RWPE1 (cell line): Measurements from ENCODE around the gene STK39.

Experiments used
- CTCF ChIA-PET: fragments of 350-600 bp; sonication (Branson Sonifier 250); formaldehyde crosslinking; extraction: SDS; loops from one replicate; lab custom pipeline; 2021; lab: Yijun Ruan, JAX
- POLR2A ChIA-PET: fragments of 400-600 bp; formaldehyde crosslinking; extraction: SDS; loops from one replicate; lab custom pipeline; 2020; ENCODE audit warnings: antibody characterized with exemption; ENCODE audit not compliant: low non-redundant PET; lab: Yijun Ruan, JAX
- DNase-seq: peaks from one replicate; pipeline ENCODE4 v3.0.0; 2012; ENCODE audit warnings: low spot score
- H3K27ac ChIP-seq: fragments of 450-650 bp; 2 replicates; pipeline ENCODE4 v1.5.1; 2017
- TF ChIP-seq, protein P1 (sequence below): fragments of 450-650 bp; conservative IDR thresholded peaks from 2 replicates; pipeline ENCODE4 v1.5.1; 2017; ENCODE audit warnings: low read depth, mild to moderate bottlenecking

STK39 gene

DNA sequence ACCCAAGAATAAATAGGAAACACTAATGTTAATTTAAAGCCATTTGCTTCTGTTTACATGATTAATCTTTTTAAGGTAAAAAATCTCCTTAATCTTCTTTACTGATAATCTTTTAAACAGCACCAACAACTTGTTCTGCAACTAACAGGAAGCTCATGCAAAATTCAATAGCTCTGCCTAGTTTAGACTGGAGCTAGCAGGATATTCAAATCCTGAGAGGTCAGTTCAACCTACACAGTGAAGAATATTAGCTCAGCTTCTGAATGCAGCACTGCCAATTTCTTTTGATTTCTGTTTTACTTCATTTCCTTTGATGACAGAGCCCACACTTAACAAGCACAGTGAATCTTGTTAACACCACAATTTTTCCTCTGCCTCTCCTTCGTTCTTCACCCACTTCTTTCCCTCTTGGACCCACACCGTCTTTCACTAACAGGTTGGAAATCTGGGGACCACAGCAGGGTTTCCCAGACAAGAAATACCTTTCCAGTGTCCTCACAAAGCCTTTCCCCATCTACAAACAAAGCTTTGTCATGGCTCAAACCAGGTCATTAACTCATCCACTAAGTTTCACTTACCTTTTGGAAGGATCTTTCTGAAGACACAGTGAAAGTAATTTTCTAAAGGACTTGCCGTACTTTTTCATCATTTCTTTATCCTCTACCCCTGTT is 109.8 kb downstream of the STK39 start:
- H3K27ac ChIP-seq, result no peak overlapping the region
- POLR2A ChIA-PET, result no interaction called here
- no peak for DNase-seq
- TF ChIP-seq, protein P1, sequence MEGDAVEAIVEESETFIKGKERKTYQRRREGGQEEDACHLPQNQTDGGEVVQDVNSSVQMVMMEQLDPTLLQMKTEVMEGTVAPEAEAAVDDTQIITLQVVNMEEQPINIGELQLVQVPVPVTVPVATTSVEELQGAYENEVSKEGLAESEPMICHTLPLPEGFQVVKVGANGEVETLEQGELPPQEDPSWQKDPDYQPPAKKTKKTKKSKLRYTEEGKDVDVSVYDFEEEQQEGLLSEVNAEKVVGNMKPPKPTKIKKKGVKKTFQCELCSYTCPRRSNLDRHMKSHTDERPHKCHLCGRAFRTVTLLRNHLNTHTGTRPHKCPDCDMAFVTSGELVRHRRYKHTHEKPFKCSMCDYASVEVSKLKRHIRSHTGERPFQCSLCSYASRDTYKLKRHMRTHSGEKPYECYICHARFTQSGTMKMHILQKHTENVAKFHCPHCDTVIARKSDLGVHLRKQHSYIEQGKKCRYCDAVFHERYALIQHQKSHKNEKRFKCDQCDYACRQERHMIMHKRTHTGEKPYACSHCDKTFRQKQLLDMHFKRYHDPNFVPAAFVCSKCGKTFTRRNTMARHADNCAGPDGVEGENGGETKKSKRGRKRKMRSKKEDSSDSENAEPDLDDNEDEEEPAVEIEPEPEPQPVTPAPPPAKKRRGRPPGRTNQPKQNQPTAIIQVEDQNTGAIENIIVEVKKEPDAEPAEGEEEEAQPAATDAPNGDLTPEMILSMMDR, result no peak
- CTCF ChIA-PET, result no interaction called here

DNA sequence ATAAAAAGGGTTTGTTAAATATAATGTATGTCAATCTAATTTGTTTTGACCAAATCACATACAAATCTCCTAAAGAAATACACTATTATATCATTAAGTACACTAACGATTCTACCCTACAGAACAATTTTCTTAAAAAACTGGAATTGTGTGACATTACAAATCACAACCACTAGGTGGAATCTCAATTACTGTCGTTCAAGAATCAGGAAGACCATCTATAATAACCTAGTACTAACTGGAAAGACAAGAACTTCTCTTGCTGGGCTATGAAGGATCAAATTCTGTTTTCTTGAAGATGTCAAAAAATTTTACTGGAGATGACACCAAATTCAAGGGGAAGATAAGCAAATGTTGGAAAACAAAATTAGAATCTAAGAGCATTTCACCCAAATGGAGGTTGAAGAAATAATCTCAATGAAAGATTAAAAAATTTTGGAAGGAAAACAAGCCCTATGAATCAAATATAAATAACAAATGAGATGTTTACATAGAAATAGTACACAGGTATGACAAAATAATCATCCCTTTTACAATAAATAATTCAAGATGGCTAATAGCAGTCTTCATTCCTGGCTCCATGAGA is 110.9 kb downstream of the STK39 start:
- CTCF ChIA-PET, result no interaction called here
- POLR2A ChIA-PET, result no interaction called here

DNA sequence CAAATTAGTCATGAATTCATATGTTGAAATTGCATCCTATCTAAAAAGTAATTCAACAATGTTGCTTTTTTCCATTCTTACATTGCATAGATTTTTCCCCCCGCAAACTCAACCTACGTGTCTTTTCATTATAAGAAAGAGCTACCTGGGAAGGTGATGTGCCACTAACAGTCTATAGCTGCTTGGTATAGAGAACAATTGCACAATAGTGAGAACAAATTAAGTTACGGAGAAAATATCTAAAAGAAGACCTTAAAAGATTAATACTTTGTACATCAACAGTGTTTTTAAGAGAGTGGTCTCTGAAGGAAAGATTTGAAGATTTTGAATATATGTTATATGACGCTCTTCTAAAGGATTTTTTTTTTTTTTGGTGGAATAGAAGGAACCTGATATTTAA is 111.8 kb downstream of the STK39 start:
- no peak overlapping the region for H3K27ac ChIP-seq
- ChIA-PET CTCF (interaction anchor here (0.6 to 0.7 kb wide), 3 partner anchors 13 to 1405 kb away, joined by 3 to 5 read pairs (median 3); no protein-coding TSS in a partner anchor), POLR2A (no interaction called here)
- TF ChIP-seq, protein P1, result no peak
- DNase-seq, result no peak

More for the DNA sequence above, 110.9 kb downstream of the STK39 start:
- DNase-seq, result peak; percentile 45
- TF ChIP-seq, protein P1, result peak; percentile 53
- no peak overlapping the region for H3K27ac ChIP-seq

DNA sequence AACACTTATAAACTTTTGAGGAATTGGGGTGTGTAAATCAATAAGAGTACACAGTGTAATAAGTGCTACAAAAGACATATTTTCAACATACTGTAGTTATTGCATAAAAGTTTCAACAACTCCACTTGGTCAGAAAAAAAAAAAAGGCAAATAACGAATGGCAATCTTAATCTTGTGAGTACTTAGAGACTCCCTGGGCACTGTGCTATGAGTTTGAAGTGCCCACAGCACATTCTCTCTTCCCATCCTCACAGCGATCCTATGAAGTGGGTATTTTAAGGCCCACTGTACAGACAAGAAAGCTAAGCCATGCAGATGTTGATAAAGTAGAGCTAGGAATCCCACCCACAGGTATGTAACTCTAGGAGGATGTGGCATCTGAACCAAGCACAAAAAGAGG is 112.3 kb downstream of the STK39 start:
- CTCF ChIA-PET, result interaction anchor here (0.6 to 1.2 kb wide), 3 partner anchors 13 to 1404 kb away, joined by 3 read pairs; partner anchors contain the start of gene STK39
- no peak for DNase-seq
- TF ChIP-seq, protein P1, result no peak
- POLR2A ChIA-PET, result no interaction called here
- H3K27ac ChIP-seq, result no peak overlapping the region

DNA sequence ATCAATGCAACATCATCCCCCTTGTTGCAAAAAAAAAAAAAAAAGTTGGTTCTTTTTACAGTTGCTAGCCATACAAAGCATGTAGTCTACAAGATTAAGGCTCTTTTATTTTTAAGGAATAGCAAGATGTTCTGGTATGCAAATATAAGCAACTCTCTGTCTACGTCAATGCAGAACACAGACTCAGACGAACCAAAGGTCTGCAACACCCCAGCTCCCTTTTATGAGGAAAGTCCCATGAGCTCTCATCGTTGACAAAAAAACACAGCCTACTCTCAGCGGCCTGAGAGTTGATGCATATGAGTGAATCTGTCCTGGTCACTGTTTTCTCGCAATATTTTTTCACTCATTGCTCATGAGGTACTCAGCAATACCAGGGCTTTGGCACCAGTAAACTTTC is 112.9 kb downstream of the STK39 start:
- TF ChIP-seq, protein P1, result no peak
- no peak for DNase-seq
- ChIA-PET CTCF (interaction anchor here (1.2 kb wide), 1 partner anchor 113 kb away, joined by 3 read pairs; the partner anchor contains the start of gene STK39), POLR2A (no interaction called here)
- H3K27ac ChIP-seq, result no peak overlapping the region

DNA sequence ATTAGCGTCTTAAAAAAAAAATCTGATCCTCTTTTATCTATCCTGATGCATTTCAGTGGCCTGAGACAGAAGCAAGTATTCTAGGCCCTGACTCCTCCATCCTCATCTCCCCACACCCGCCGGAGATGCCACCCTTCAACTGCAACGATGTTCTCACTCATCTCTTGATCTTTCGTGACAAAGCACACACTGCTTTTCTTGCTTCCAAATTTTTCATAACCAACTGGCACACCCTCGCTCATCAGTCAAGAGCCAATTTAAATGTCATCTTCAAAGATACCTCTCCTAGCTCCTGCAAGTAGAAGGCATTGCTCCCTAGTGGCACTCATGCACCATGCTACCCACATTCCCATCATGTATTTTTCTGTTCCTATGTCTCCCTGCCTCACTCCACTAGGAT is 115.0 kb downstream of the STK39 start:
- ChIA-PET CTCF (interaction anchor here (0.7 to 1.0 kb wide), 2 partner anchors 14 to 232 kb away, joined by 3 to 5 read pairs; no protein-coding TSS in a partner anchor), POLR2A (no interaction called here)
- H3K27ac ChIP-seq, result no peak overlapping the region
- no peak for DNase-seq
- TF ChIP-seq, protein P1, result no peak
